ENCODE data around the gene STRBP.

- TF ChIP-seq ELK1 (CRISPR knock-in tag; IDR thresholded peaks at IDR 0.05), result no peak
- no peak for TF ChIP-seq TFAM (CRISPR knock-in tag; conservative IDR thresholded peaks at IDR 0.05)
- no peak for TF ChIP-seq TAF7 (tag; IDR thresholded peaks at IDR 0.05)
- no peak for TF ChIP-seq SP2 (IDR thresholded peaks at IDR 0.05; ENCODE audit: extremely low read depth, low read depth, low read length, poor library complexity, severe bottlenecking)
These were observed 148.3 kb downstream of the STRBP start for GRCh38 chr9:123120131-123120530.

All from K562 (cell line).